AG09309 (cell line): ENCODE data around the gene ADGRB3.
"Not testable (repeated sequence)": the region's sequence is repeated elsewhere in the genome, so short reads cannot be mapped to it uniquely, and the experiment has no call there.

Experiments
- DNase-seq: peaks from one replicate; pipeline ENCODE4 v3.0.0-alpha.2; 2010; ENCODE audit warnings: low read depth
- H3K4me3 ChIP-seq: 2 replicates; pipeline ENCODE4 v1.5.1; 2011; ENCODE audit warnings: mild to moderate bottlenecking, low read depth, low read length, moderate library complexity; ENCODE audit not compliant: control insufficient read depth
- TF ChIP-seq, protein P1 (sequence below): IDR thresholded peaks from 2 replicates; pipeline ENCODE4 v1.5.1; 2011; ENCODE audit warnings: mild to moderate bottlenecking, low read depth, low read length, inconsistent platforms; ENCODE audit not compliant: insufficient read depth, control insufficient read depth; ENCODE audit errors: missing control alignments

The ADGRB3 gene

DNA sequence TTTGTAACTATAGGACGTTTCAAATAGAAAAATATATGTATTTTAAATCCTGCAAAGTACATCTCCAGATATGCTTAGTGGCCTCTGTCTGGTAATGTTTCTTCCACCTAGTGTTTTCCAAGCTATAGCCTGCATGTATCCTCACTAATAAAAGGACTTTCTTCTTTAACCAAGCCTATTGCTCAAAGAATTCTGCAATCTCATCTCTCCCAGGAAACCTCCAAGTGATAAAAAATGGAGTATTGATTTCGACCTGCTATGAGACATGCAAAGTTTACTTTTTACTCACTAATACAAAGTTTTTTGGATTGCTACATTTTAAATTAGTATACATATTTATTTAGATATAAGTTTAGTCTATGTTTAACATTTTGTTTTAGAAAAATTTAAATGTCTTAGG is 23.3 kb downstream of the ADGRB3 start:
- DNase-seq: no peak
- TF ChIP-seq, protein P1, sequence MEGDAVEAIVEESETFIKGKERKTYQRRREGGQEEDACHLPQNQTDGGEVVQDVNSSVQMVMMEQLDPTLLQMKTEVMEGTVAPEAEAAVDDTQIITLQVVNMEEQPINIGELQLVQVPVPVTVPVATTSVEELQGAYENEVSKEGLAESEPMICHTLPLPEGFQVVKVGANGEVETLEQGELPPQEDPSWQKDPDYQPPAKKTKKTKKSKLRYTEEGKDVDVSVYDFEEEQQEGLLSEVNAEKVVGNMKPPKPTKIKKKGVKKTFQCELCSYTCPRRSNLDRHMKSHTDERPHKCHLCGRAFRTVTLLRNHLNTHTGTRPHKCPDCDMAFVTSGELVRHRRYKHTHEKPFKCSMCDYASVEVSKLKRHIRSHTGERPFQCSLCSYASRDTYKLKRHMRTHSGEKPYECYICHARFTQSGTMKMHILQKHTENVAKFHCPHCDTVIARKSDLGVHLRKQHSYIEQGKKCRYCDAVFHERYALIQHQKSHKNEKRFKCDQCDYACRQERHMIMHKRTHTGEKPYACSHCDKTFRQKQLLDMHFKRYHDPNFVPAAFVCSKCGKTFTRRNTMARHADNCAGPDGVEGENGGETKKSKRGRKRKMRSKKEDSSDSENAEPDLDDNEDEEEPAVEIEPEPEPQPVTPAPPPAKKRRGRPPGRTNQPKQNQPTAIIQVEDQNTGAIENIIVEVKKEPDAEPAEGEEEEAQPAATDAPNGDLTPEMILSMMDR: no peak
- no peak overlapping the region for H3K4me3 ChIP-seq

DNA sequence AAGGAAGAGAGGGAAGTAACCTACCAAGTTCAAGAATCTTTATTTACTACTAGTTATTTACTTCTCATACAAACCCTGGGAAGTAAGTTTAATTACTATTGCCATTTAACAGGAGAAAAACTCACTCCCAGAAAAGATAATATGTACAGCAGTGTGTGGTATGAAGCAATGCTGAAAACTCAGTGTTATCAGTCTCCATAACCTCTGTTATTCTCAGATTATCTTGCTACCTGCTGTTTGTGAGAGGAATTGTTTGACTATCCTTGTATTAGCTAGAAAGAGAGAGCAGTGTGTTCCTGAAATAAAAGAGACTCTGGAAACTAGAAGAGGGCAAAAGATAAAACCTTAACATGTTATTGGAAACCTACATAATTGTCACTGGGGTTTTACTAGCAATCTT is 38.2 kb downstream of the ADGRB3 start:
- no peak for DNase-seq
- no peak overlapping the region for H3K4me3 ChIP-seq
- TF ChIP-seq, protein P1: no peak

DNA sequence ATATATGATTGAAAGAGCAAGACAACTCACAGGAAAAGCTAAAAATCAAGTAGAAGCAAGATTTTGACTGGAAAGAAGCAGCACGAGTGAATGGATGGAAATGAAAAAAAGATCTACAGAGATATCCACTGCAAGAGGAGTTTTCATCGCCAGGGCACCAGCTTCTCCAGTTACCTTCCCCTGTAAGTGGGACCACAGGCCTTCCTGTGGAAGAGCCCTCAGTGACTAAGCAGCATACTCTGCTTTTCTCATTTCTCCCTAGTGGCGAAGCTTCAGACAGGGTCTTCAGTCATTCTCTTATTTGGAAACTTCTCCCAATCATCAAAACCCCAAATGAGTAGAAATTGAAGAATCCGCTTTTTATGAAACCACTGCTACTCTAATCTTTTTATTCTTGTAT is 40.5 kb downstream of the ADGRB3 start:
- DNase-seq: no peak
- TF ChIP-seq, protein P1: no peak
- H3K4me3 ChIP-seq: no peak overlapping the region

DNA sequence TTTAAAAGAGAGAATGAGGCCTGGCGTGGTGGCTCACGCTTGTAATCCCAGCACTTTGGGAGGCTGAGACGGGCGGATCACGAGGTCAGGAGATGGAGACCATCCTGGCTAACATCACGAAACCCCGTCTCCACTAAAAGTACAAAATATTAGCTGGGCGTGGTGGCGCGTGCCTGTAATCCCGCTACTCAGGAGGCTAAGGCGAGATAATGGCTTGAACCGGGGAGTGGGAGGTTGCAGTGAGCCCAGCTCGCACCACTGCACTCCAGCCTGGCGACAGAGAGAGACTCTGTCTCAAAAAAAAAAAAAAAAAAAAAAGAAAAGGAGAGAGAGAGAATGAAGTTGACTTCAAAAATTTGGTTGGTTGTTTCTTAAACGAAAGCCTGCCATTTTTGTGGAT is 41.0 kb downstream of the ADGRB3 start:
- not testable (repeated sequence) for H3K4me3 ChIP-seq, DNase-seq

DNA sequence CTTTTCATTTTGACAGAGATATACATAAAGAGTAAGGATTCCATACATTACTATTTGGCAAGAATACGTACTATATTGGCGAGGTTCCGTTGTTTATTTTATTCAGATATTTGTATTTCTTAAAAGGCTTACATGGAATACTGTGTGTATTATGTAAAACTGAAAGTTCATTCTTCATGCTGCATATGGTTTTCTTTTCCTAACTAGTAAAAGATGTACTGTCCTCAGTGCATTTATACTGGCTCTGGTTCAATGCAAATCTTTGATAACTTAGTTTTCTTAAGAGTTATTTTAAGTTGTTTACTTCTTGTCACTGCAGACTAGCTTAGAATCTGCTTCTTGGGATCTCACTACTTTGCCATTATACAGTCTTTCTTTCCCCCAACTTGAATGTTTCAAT is 42.0 kb downstream of the ADGRB3 start:
- TF ChIP-seq, protein P1: no peak
- no peak for DNase-seq
- no peak overlapping the region for H3K4me3 ChIP-seq

DNA sequence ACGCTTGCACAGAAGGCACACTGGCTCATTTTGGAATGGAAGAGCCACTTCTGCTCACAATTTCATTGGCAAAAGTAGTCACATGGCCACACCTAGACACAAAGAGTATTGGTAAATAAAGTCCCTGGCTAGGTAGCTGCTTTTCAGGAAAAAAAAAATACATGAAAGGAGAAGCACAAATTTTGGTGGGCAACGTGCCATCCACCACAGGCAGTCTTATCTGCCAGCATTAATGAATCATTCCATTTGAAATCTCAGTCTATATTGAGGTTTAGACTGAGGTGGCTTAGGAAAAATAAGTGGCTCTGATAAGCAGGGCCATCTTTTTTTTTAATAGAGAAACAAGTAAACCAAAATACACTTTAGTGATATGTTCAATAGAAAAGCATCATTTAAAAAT is 44.3 kb downstream of the ADGRB3 start:
- no peak overlapping the region for H3K4me3 ChIP-seq
- TF ChIP-seq, protein P1: no peak
- no peak for DNase-seq

DNA sequence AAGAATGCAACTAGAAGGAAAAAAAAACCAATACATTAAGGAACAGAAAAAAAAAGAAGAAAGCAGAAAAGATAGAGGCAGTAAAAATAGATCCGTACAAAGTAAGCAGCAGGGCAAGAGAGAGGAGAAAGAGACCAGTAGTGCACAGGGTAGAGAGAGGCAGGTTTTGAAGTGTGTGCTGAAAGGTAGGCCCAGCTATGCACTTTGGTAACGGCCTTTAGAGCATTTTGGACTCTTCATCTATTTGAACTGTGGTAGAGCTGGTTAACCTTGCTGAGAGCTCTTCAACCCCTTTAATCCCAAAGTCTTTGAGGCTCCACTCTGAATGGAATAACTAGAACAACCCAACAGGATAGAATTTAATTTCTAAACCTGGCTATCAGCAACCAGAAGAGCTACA is 45.2 kb downstream of the ADGRB3 start:
- H3K4me3 ChIP-seq: no peak overlapping the region
- DNase-seq: no peak
- TF ChIP-seq, protein P1: no peak
